WI38 (cell line): ENCODE results near the gene TMEM269.

Source experiments
- H3K4me3 ChIP-seq: 2 replicates; pipeline ENCODE4 v1.5.1; 2011; ENCODE audit warnings: low read depth, mild to moderate bottlenecking, control low read depth, low read length
- CTCF ChIP-seq: IDR thresholded peaks from 2 replicates; pipeline ENCODE4 v1.5.1; 2012; ENCODE audit warnings: low read depth, mild to moderate bottlenecking, control low read depth, low read length

The TMEM269 gene

GRCh38 chr1:42784946-42785693, at the start of gene TMEM269:
Gene TMEM269 (plus strand): TSS chr1:42784991. CDS start chr1:42789894, 4,903 bp downstream.
- peak within 1 kb of the TSS; percentile 29; the same call in 1 of the 2 replicates for H3K4me3 ChIP-seq
- TF ChIP-seq CTCF = no peak

- H3K4me3 ChIP-seq = no peak overlapping the region
- no peak for TF ChIP-seq CTCF
Measured at GRCh38 chr1:42735056-42735455, 49.7 kb upstream of the TMEM269 start.

- no peak overlapping the region for H3K4me3 ChIP-seq
- TF ChIP-seq CTCF = no peak
Measured at GRCh38 chr1:42735477-42736105, 49.2 kb upstream of the TMEM269 start.

GRCh38 chr1:42736152-42736551, 48.6 kb upstream of the TMEM269 start:
- TF ChIP-seq CTCF = peak; percentile 26; the same call in 1 of the 2 replicates
- H3K4me3 ChIP-seq = no peak overlapping the region

GRCh38 chr1:42736571-42737200, 48.1 kb upstream of the TMEM269 start:
- H3K4me3 ChIP-seq = no peak overlapping the region
- TF ChIP-seq CTCF = no peak

GRCh38 chr1:42737257-42737656, 47.5 kb upstream of the TMEM269 start:
- no peak overlapping the region for H3K4me3 ChIP-seq
- no peak for TF ChIP-seq CTCF
